ENCODE results near the gene SLCO4A1. TPM values are rescaled to one million over a fixed set of nuclear protein-coding genes. Genes with fewer than 3 reads are reported as not detected.

Gene SLCO4A1
- total RNA-seq, 1 experiment from 2014 or later = 161 TPM

GRCh38 chr20:62660768-62661167 lies 18.5 kb downstream of the SLCO4A1 start:
- no peak for ATAC-seq
- CTCF ChIA-PET = no interaction called here

GRCh38 chr20:62661647-62662046 lies 19.3 kb downstream of the SLCO4A1 start:
- DNase-seq = no peak

More at GRCh38 chr20:62660768-62661167, 18.5 kb downstream of the SLCO4A1 start:
- H3K36me3 ChIP-seq (ENCODE audit: low read depth, low read length) = peaks cover 59% of the 10 kb centered on the region
- H4K20me1 ChIP-seq (ENCODE audit: low read length) = peaks cover 34% of the 10 kb centered on the region
- 0 out of 2 replicates have a peak, but pooled peaks cover 5% of the 10 kb centered on the region for H3K4me1 ChIP-seq (ENCODE audit: insufficient read depth, low read length)
- no peak overlapping the region for H3K27ac ChIP-seq (ENCODE audit: low read length)
- POLR2A ChIA-PET (ENCODE audit: unreplicated experiment) = no interaction called here
- no TSS peak for BruUV-seq (replicated peaks)
- TF ChIP-seq EZH2phosphoT487 (IDR thresholded peaks at IDR 0.05; ENCODE audit: borderline replicate concordance, low read length) = no peak
- TF ChIP-seq EZH2 (IDR thresholded peaks at IDR 0.05; ENCODE audit: low read length, unreplicated experiment) = no peak
- H3K9me2 ChIP-seq (replicated peaks; ENCODE audit: low read length) = no peaks in the 10 kb centered on the region
- intact Hi-C loops (cut with micrococcal nuclease) = no loop called here
- H3K9me3 ChIP-seq (ENCODE audit: low read length) = no peaks in the 10 kb centered on the region
- DNase-seq = no peak
- no peak overlapping the region for H3K4me3 ChIP-seq (ENCODE audit: low read length)
- no peak overlapping the region for H3K9ac ChIP-seq (ENCODE audit: low read length)
- no peak overlapping the region for H3K4me2 ChIP-seq (ENCODE audit: low read length)
- peaks cover 45% of the 10 kb centered on the region for H3K79me2 ChIP-seq (ENCODE audit: low read length)
- H2AFZ ChIP-seq (ENCODE audit: low read length) = no peak overlapping the region
- H3K27me3 ChIP-seq (ENCODE audit: low read length) = no peaks in the 10 kb centered on the region
- peaks cover 3% of the 10 kb centered on the region for H3F3A ChIP-seq (ENCODE audit: low read length, unreplicated experiment)

GRCh38 chr20:62662422-62662821 lies 20.1 kb downstream of the SLCO4A1 start:
- Histone ChIP-seq H3K4me3 (ENCODE audit: low read length) (no peak overlapping the region), H3K36me3 (ENCODE audit: low read depth, low read length) (peaks cover 45% of the 10 kb centered on the region; the same call in 1 of the 2 replicates), H4K20me1 (ENCODE audit: low read length) (peaks cover 17% of the 10 kb centered on the region), H2AFZ (ENCODE audit: low read length) (no peak overlapping the region), H3K4me1 (ENCODE audit: insufficient read depth, low read length) (peaks cover 18% of the 10 kb centered on the region; the same call in 1 of the 2 replicates), H3K27ac (ENCODE audit: low read length) (peak overlapping the region; percentile 39), H3K79me2 (ENCODE audit: low read length) (peaks cover 28% of the 10 kb centered on the region), H3K9me2 (replicated peaks; ENCODE audit: low read length) (no peaks in the 10 kb centered on the region), H3F3A (ENCODE audit: low read length, unreplicated experiment) (peaks cover 3% of the 10 kb centered on the region), H3K4me2 (ENCODE audit: low read length) (no peak overlapping the region), H3K9me3 (ENCODE audit: low read length) (no peaks in the 10 kb centered on the region), H3K9ac (ENCODE audit: low read length) (no peak overlapping the region), H3K27me3 (ENCODE audit: low read length) (no peaks in the 10 kb centered on the region)
- CTCF ChIA-PET = no interaction called here
- peak; percentile 38 for DNase-seq
- POLR2A ChIA-PET (ENCODE audit: unreplicated experiment) = no interaction called here
- no peak for TF ChIP-seq CTCF (conservative IDR thresholded peaks at IDR 0.05; ENCODE audit: low read depth, low read length)
- TF ChIP-seq EZH2phosphoT487 (IDR thresholded peaks at IDR 0.05; ENCODE audit: borderline replicate concordance, low read length) = no peak
- TF ChIP-seq EZH2 (IDR thresholded peaks at IDR 0.05; ENCODE audit: low read length, unreplicated experiment) = no peak
- peak; percentile 3; the same call in 1 of the 2 replicates for ATAC-seq
- intact Hi-C loops (cut with micrococcal nuclease) = no loop called here
- no TSS peak for BruUV-seq (replicated peaks)

More at GRCh38 chr20:62661647-62662046, 19.3 kb downstream of the SLCO4A1 start:
- no peak for ATAC-seq
- ChIA-PET POLR2A (ENCODE audit: unreplicated experiment) (no interaction called here), CTCF (no interaction called here)
- H3K9me2 ChIP-seq (replicated peaks; ENCODE audit: low read length) = no peaks in the 10 kb centered on the region
- peaks cover 3% of the 10 kb centered on the region for H3F3A ChIP-seq (ENCODE audit: low read length, unreplicated experiment)
- H3K27ac ChIP-seq (ENCODE audit: low read length) = peak overlapping the region; percentile 39; the same call in 1 of the 2 replicates
- TF ChIP-seq CTCF (conservative IDR thresholded peaks at IDR 0.05; ENCODE audit: low read depth, low read length) (no peak), EZH2 (IDR thresholded peaks at IDR 0.05; ENCODE audit: low read length, unreplicated experiment) (no peak), EZH2phosphoT487 (IDR thresholded peaks at IDR 0.05; ENCODE audit: borderline replicate concordance, low read length) (no peak)
- peaks cover 51% of the 10 kb centered on the region for H3K36me3 ChIP-seq (ENCODE audit: low read depth, low read length)
- H3K9me3 ChIP-seq (ENCODE audit: low read length) = no peaks in the 10 kb centered on the region
- no peak overlapping the region for H2AFZ ChIP-seq (ENCODE audit: low read length)
- BruUV-seq (replicated peaks) = no TSS peak
- H3K79me2 ChIP-seq (ENCODE audit: low read length) = peaks cover 36% of the 10 kb centered on the region
- H3K4me2 ChIP-seq (ENCODE audit: low read length) = no peak overlapping the region
- H3K27me3 ChIP-seq (ENCODE audit: low read length) = no peaks in the 10 kb centered on the region
- intact Hi-C loops (cut with micrococcal nuclease) = no loop called here
- H4K20me1 ChIP-seq (ENCODE audit: low read length) = peaks cover 25% of the 10 kb centered on the region
- H3K4me1 ChIP-seq (ENCODE audit: insufficient read depth, low read length) = peaks cover 10% of the 10 kb centered on the region; the same call in 1 of the 2 replicates
- H3K9ac ChIP-seq (ENCODE audit: low read length) = no peak overlapping the region
- no peak overlapping the region for H3K4me3 ChIP-seq (ENCODE audit: low read length)
